ENCODE measurements around the gene FABP3. TPM values are rescaled to one million over a fixed set of nuclear protein-coding genes. Genes with fewer than 3 reads are reported as not detected.
"Not testable (repeated sequence)": the region's sequence is repeated elsewhere in the genome, so short reads cannot be mapped to it uniquely, and the experiment has no call there.

The FABP3 gene
- total RNA-seq, 2 donors from 2014 or later: 132 to 142 TPM

DNA sequence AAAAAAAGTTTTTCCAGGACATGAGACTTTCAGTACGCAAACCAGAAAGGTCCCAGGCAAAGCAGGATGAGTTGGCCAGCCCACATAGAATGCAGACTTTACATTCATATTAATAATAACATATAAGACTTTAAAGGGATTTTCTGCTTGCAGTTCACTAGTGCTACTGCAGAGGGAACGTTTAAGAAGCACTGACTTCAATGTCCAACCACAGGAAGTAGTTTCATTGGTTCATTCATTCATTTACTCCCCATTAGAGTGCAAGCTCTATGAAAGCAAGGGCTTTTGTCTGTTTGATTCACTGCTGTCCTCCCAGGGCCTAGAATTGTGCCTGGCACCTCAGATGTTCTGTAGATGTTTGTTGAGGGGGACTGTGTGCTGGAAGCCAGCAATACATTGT, 28.4 kb upstream of the FABP3 start:
- DNase-seq (ENCODE audit: low spot score): no peak
- intact Hi-C loops (cut with DNase I): no loop called here

DNA sequence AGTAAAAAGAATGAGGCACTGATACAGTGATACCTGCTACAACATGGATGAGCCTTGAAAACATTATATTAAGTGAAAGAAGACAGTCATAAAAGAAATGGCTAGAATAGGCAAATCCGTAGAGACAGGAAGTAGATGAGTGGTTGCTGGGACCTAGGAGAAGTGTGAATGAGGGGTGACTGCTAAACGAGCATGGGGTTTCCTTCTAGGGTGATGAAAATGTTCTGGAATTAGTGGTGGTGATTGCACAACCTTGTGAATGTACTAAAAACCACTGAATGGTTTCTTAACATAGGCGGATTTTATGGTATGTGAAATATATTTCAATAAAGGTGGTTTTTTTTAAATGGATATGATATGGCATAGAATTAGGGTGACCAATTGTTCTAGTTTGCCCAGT, 27.5 kb upstream of the FABP3 start:
- intact Hi-C loops (cut with DNase I): no loop called here
- no peak for DNase-seq (ENCODE audit: low spot score)

DNA sequence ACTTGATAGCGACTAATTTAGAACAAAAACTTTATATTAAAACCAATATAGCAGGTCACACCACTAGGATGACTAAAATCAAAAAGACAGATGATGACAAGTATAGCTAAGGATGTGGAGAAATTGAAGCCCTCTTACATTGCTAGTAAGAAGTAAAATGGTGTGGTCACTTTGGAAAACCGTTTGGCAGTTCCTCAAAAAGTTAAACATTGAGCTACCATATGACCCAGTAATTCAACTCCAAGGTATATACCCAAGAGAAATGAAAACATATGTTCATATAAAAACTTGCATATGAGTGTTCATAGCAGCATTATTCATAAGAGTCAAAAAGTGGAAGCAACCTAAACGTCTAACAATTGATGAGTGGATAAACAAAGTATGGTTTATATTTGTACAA, 27.1 kb upstream of the FABP3 start:
- no peak for DNase-seq (ENCODE audit: low spot score)
- intact Hi-C loops (cut with DNase I): loop anchor here in 1 of 2 donors (10.0 kb wide), 1 partner anchor 145 kb away; no protein-coding TSS in a partner anchor

DNA sequence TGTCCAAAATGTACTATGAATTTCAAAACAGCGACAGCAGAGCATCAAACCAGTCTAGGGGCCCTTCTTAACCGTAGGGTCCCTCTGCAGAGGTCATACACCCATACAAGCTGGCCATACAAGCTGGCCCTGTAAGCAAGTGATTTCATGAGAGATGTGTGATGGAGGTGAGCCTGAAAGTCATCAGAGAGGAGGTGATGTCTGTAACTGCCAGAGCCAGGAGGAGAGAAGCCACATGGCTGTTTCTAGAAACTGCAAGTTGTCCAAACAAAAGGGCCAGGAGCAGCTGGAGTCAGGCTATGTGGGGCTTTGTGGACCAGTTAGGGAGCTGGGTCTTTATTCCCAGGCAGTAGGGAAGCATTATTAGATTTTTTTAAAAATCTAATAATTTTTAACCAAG, 25.4 kb upstream of the FABP3 start:
- no peak for DNase-seq (ENCODE audit: low spot score)
- intact Hi-C loops (cut with DNase I): loop anchor here in 1 of 2 donors (10.0 kb wide), 1 partner anchor 147 kb away; no protein-coding TSS in a partner anchor

DNA sequence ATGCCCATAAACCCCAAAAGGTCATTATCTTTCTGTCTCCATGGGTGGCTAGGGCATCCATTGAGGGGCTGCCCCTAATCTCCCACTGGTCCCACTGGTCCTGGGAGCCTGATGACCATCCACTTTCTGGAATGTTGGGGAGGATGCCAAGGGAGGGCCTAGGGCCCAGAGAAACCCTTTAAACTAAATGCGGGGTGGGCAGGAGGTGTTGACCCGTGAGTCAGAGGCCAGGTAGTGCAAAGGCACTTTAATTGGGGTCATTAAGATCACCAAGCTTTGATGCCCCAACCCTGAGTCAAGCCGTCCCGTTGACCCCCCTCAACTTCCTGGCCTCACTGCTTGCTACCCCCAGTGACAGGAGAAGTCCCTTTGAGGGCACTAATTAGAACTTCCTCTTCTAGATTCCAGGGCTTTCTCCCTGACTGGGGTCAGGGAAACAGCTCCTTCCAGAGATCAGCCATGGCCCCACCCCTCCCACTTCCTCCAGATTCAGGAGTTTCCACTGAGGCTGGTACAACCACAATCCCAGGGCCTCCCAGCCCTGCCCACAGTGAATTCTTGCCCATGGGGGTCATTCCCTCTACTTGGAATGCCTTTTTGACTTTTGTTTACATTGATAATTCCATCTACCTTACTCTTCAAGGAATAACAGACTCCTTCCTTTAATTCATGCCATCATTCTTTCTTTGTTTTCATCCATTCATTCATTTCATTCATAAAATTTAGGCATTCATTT, 24.7 kb upstream of the FABP3 start:
- no peak for DNase-seq (ENCODE audit: low spot score)
- intact Hi-C loops (cut with DNase I): loop anchor here in 1 of 2 donors (10.0 kb wide), 1 partner anchor 147 kb away; no protein-coding TSS in a partner anchor

DNA sequence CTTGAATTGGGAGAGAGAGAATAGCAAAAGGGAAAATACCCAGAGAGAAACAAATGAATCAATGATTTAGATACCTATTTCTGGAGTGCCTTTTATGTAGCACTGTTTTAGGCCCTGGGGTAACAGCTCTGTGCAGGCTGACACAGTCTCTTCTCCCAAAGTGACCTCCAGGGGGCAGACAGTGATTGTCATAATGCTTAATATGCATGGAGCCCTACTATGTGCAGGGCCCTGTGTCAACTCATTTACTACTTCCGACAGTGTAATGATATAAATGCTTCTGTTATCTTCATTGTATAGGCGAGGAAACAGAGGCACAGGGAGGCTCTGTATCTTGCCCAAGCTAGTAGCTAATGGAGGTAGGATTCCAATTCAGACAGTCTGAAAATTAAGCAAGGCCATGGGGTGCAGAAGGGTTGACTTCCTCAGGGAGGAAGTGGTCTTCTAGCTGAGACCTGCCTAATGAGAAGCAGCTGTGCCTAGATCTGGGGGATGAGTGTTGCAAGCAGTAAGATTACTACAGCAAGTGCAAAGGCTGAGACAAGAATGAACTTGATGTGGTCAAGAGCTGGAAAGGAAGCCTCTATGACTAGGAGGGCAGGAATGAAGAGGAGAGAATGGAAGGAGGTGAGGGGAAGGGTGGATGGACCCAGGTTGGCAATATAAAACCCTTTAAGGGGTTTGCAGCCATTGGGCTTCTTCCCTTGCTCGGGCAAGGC, 23.9 kb upstream of the FABP3 start:
- intact Hi-C loops (cut with DNase I): loop anchor here in 1 of 2 donors (10.0 kb wide), 1 partner anchor 148 kb away; no protein-coding TSS in a partner anchor

DNA sequence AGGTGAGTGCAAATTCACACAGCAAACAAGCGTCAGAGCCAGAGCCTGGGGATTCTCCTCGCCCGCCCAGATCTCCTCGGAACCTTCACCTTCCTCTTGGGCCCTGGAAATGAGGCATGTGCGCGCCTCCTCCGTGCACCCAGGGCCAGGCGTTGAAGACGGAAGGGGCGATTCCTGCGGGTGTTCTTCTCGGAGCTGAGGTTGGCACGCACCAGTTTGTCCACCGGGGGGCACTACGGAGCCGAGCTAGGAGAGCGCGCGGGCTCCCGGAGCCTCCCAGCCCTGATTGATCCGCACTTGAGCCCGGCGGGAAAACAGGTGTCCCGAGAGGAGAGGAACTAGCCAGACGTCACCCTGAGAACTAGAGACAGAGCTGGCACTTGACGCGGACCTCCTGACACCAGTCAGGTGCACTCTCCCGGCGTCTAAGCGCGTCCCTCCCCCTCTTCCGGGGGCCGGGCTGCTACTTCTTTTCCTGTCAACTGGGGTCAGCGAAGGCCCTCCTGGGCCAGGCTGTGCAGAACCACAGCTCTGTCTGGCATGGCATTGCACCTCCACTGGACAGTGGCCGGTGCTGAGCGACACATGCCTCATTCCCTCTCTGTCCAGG, 21.8 kb upstream of the FABP3 start:
- DNase-seq (ENCODE audit: low spot score): peak; percentile 95
- intact Hi-C loops (cut with DNase I): loop anchor here in 1 of 2 donors (10.0 kb wide), 1 partner anchor 150 kb away; no protein-coding TSS in a partner anchor

More for the DNA sequence above, 23.9 kb upstream of the FABP3 start:
- DNase-seq (ENCODE audit: low spot score): no peak

DNA sequence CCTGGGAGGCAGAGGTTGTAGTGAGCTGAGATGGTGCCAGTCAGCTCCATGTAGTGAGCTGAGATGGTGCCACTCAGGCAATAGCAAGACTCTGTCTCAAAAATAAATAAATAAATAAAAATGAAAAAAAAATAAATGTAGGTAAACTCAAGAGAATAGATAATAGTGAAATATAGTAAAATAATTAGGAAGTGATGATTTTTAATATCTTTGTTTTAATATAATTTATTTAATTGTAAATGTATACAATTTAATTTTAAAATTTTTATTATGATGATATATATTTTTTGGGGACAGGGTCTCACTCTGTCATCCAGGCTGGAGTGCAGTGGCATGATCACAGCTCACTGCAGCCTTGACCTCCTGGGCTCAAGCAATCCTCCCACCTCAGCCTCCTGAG, 20.6 kb upstream of the FABP3 start:
- no peak for DNase-seq (ENCODE audit: low spot score)
- intact Hi-C loops (cut with DNase I): loop anchor here in 1 of 2 donors (10.0 kb wide), 1 partner anchor 151 kb away; no protein-coding TSS in a partner anchor

DNA sequence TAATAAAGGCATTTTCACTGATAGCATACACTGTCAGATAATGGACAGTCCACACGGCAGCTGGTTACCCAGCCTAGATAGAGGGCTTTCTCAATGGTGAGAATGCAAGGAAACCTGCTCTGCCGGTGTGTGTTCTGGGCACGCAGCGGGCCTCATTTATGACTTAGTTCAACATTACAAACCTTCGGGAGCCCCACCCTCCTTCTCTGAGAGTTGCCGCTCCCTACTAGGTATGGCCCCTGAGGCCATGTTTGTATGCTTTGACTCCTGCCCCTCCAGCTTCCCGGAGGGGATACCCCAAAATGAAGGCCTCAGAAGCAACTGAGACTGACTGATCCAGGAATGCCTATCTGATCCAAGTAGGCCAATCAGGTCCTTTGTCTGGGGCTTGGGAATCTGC, 17.2 kb upstream of the FABP3 start:
- intact Hi-C loops (cut with DNase I): loop anchor here in 1 of 2 donors (10.0 kb wide), 1 partner anchor 155 kb away; no protein-coding TSS in a partner anchor
- no peak for DNase-seq (ENCODE audit: low spot score)

DNA sequence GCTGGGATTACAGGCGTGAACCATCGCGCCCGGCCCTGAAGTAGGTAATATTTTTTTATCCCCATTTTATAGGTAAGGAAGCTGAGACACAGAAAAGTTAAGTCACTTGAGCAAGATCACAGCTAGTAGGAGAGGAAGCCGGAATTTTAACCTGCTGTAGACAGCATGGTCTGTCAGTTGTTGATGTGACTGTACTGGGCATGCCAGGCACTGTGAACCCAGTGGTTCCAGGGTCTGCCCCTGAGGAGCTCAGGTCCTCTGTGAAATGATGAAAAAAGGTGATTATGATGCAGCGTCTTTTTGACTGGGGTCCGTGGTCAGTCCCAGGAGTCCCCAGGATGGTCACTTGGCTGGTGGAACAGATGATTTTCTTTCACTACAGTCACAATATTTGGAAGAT, 16.7 kb upstream of the FABP3 start:
- no peak for DNase-seq (ENCODE audit: low spot score)
- intact Hi-C loops (cut with DNase I): loop anchor here in 1 of 2 donors (10.0 kb wide), 1 partner anchor 155 kb away; no protein-coding TSS in a partner anchor

DNA sequence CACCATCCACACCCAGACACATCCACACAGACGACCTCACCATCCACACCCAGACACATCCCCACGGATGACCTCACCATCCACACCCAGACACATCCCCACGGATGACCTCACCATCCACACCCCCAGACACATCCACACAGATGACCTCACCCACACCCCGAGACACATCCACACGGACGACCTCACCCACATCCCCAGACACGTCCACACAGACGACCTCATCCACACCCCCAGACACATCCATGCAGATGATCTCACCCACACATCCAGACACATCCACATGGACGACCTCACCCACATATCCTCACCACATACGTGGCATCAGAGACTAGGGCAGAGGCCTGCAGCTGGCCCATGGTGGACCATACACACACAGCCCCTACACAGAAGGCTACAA, 14.7 kb upstream of the FABP3 start:
- intact Hi-C loops (cut with DNase I): no loop called here
- no peak for DNase-seq (ENCODE audit: low spot score)

DNA sequence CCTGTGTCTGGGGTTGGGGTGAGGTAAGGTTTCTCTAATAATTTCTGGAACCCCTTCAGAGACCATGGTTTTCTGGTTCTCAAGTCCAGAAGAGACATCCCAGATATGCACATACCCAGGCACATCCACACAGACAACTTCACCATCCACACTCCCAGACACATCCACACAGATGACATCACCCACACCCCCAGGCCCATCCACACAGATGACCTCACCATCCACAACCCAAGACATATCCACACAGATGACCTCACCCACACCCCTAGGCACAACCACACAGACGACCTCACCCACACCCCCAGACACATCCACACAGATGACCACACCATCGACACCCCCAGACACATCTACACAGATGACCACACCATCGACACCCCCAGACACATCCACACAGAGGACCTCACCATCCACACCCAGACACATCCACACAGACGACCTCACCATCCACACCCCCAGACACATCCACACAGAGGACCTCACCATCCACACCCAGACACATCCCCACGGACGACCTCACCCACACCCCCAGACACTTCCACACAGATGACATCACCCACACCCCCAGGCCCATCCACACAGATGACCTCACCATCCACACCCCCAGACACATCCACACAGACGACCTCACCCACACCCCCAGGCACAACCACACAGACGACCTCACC, 13.8 kb upstream of the FABP3 start:
- DNase-seq (ENCODE audit: low spot score); intact Hi-C loops (cut with DNase I): not testable (repeated sequence)

DNA sequence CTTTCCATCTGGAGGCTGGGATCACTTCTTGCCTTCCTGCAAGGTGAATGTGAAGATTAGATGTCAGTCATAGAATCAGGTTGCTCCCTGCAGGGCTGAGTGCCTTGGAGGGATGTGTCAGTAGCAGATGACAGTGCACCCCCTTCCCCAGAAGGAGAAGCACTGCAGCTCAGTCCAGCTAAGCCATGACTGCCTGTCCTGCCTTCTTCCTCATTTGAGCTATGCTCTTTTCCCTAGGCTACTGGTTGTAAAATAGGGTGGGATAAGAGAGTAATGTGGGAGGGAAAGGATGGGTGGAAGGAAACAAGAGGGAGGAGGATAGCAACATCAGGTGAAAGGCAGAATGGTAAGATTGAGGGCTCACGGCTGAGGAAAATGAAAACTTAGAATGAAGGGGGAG, 11.1 kb upstream of the FABP3 start:
- DNase-seq (ENCODE audit: low spot score): peak; percentile 11
- intact Hi-C loops (cut with DNase I): no loop called here

DNA sequence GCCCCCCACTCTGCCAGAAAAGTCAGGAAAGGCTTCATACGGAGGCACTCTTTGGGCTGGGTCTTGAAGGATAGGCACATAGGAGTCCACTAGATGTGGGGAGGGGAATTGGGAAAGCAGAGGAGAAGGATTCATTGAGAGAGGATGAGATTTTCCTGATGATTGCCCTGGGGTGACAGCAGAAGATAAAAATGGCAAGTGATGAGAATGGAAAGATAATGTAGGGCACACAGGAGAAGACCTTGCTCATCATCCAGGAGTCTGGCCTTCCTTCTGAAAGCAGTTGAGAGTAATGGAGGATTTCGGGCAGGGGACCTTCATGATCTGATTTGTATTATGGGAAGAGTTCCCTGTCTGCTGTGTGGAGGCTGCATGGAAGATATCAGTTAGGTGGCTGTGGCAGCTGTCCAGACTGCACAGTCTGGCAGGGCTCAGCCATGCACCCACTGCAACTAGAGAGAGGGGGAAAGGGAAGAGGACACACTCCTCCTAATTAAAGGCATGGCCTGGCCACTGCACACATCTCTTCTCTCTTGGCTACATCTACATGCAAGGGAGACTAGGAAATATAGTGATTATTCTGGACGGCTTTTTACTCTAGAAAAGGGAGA, 9.6 kb upstream of the FABP3 start:
- DNase-seq (ENCODE audit: low spot score): no peak
- intact Hi-C loops (cut with DNase I): no loop called here

DNA sequence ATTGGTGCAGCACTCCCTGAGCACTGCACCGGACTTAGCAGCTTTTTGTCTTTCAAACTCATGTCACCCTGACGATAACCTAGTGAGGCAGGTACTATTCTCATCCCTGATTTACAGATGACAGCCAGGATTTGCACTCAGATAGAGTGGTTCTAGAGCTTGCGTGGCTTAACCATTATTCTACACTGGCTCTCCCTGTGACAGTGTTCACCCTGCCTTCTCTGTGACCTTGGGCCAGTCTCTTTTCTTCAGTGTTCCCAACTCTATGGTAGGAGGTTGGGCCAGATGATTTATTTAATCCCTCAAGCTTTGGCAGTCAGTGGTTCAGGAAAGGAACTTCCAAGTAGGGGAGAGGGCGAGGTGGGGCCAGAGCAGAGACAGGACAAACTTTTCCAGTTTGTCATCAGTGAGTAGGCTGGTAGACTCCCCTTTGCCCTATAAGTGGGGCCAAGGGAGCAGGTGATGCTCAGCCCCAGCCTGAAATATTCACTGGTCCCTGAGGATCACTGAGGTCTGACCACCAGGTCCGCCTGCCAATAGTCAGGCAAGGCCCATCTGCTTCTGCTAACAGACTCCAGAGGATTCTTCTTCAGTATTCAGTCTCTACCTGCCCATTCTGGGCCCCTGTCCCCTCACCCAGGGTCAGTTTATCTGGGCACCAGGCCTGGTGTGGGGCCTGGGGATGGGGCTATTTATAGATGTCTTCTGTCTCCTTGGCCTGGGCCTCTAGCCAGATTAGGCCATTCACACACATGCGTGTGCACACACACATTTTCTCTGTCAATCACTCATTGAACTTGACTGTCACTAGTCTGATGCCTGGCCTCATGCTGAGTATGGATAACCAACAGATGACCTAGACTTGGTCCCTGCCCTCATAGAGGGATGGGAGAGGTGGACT, 8.8 kb upstream of the FABP3 start:
- intact Hi-C loops (cut with DNase I): no loop called here

DNA sequence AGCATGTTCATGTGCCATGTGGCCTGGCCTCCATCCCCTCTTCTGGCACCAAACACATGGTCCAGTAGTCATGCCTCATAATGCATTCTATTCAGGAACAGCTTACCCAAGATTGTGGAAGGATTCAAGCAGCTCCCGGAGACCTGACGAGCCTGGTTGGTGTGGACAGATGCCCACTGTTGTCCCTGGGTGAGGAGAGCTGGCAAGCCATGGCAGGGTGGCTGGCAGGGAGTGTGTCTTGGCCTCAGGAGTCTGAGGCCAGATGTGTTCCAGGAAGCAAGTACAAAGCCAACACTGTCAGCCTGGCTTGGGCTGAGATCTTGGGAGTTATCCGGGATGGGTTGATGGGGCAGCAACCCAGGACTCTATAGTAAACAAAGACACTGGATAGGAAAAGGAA, 7.3 kb upstream of the FABP3 start:
- DNase-seq (ENCODE audit: low spot score): no peak
- intact Hi-C loops (cut with DNase I): no loop called here

More for the DNA sequence above, 8.8 kb upstream of the FABP3 start:
- DNase-seq (ENCODE audit: low spot score): no peak

DNA sequence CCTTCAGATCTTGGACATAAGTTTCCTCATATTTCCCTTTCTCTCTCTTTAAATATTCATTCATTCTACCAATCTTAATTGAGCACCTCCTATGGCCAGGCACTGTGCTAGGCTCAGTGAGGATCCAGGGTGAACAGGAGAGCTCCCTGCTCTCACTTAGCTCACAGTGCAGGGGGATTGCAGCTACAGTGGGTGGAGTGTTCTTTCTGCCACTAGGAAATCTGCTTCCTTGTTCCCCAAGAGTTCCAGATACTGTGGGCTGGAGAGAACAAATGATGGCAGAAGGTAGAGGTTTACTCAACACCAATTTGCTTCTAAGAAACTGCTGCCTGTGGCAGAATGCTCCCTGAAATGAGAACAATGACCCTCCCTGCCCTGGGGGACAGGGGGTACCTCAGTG, 5.1 kb upstream of the FABP3 start:
- intact Hi-C loops (cut with DNase I): no loop called here
- no peak for DNase-seq (ENCODE audit: low spot score)

DNA sequence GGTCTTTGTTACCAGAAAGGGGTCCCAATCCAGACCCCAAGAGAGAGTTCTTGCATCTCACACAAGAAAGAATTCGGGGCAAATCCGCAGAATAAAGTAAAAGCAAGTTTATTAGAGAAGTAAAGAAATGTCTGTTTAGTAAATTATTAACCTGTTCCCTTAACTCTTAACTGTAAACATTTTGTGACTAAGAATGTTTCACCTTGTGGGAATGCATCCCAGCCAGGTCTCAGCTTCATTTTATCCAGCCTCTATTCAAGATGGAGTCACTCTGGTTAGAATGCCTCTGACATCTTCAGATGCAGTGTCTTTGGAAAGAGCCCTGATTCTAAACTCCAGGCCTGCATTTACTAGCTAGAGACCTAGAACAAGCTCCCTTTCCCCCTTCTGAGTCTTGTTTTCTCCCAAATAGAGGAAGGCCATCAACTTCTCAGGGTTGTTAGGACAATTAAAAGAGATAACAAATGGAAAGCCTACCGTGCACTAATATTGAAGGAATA, 4.5 kb upstream of the FABP3 start:
- no peak for DNase-seq (ENCODE audit: low spot score)
- intact Hi-C loops (cut with DNase I): no loop called here
